RKO (cell line): ENCODE measurements around the gene POLG2.
"Not testable (repeated sequence)": the region's sequence is repeated elsewhere in the genome, so short reads cannot be mapped to it uniquely, and the experiment has no call there.

Experiments used
- DNase-seq: peaks from one replicate; pipeline ENCODE4 v3.0.0-alpha.2; 2016; ENCODE audit warnings: low spot score

Gene POLG2

DNA sequence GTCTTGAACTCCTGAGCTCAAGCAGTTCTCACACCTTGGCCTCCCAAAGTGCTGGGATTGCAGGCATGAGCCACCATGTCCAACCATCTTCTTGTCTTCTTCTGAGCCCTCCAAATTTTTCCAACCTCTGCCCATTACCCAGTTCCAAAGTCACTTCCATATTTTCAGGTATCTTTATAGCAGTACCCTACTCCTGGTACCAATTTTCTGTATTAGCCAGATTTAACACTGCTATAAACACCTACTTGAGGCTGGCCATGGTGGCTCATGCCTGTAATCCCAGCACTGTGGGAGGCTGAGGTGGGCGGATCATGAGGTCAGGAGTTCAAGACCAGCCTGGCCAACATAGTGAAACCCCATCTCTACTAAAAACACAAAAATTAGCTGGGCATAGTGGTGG, 57.3 kb downstream of the POLG2 start:
- not testable (repeated sequence) for DNase-seq

- DNase-seq: no peak
Observed at GRCh38 chr17:64437944-64438525, 58.8 kb downstream of the POLG2 start.

DNA sequence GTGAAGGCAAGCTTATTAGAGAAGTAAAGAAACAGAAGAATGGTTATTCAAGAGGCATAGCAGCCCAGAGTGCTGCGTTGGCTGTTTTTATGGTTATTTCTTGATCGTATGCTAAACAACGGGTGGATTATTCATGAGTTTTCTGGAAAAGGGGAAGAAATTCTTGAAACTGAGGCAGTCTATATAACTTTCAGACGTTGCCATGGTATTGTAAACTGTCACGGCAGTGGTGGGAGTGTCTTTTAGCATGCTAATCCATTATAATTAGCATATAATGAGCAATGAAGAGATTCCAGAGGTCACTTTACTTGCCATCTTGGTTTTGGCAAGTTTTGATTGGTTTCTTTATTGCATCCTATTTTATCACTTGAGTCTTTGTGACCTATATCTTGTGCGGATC, 65.3 kb downstream of the POLG2 start:
- DNase-seq: no peak

- DNase-seq: not testable (repeated sequence)
Observed at GRCh38 chr17:64430036-64430435, 66.8 kb downstream of the POLG2 start.

DNA sequence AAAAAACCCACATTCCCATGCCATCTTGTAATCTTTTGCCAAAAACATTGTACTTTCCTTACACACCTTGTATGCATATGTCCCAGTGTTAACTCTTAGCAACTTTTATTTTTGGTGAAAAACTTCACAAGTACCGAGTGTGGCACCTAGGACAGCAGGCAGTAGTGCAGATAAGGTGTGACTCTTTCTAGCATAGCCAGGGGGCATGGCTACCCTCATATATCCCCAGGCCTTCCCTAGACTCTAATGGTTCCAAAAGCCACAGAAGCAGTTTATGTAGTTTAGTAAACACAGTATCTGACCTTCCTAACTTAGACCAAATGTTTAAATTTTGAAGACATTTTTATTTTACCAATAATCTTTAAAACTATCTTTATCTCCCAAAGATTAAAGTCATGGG, 68.4 kb downstream of the POLG2 start:
- DNase-seq: no peak
